RWPE1 (cell line): ENCODE results near the gene CYTH3.
A peak's percentile ranks its signal among the peaks of the same experiment; 100 is the strongest.

Experiments used
- CTCF ChIA-PET: fragments of 350-600 bp; sonication (Branson Sonifier 250); formaldehyde crosslinking; extraction: SDS; loops from one replicate; lab custom pipeline; 2021; lab: Yijun Ruan, JAX
- POLR2A ChIA-PET: fragments of 400-600 bp; formaldehyde crosslinking; extraction: SDS; loops from one replicate; lab custom pipeline; 2020; ENCODE audit warnings: antibody characterized with exemption; ENCODE audit not compliant: low non-redundant PET; lab: Yijun Ruan, JAX
- DNase-seq: peaks from one replicate; pipeline ENCODE4 v3.0.0; 2012; ENCODE audit warnings: low spot score
- H3K27ac ChIP-seq: fragments of 450-650 bp; 2 replicates; pipeline ENCODE4 v1.5.1; 2017
- TF ChIP-seq, protein P1 (sequence below): fragments of 450-650 bp; conservative IDR thresholded peaks from 2 replicates; pipeline ENCODE4 v1.5.1; 2017; ENCODE audit warnings: low read depth, mild to moderate bottlenecking

Gene CYTH3

GRCh38 chr7:6291531-6291930 lies 19.1 kb upstream of the CYTH3 start:
- ChIA-PET CTCF (interaction anchor here (0.7 kb wide), 1 partner anchor 32 kb away, joined by 3 read pairs; no protein-coding TSS in a partner anchor), POLR2A (no interaction called here)
- TF ChIP-seq, protein P1, sequence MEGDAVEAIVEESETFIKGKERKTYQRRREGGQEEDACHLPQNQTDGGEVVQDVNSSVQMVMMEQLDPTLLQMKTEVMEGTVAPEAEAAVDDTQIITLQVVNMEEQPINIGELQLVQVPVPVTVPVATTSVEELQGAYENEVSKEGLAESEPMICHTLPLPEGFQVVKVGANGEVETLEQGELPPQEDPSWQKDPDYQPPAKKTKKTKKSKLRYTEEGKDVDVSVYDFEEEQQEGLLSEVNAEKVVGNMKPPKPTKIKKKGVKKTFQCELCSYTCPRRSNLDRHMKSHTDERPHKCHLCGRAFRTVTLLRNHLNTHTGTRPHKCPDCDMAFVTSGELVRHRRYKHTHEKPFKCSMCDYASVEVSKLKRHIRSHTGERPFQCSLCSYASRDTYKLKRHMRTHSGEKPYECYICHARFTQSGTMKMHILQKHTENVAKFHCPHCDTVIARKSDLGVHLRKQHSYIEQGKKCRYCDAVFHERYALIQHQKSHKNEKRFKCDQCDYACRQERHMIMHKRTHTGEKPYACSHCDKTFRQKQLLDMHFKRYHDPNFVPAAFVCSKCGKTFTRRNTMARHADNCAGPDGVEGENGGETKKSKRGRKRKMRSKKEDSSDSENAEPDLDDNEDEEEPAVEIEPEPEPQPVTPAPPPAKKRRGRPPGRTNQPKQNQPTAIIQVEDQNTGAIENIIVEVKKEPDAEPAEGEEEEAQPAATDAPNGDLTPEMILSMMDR = no peak
- no peak for DNase-seq
- peak overlapping the region; percentile 67; the same call in 1 of the 2 replicates for H3K27ac ChIP-seq

DNA sequence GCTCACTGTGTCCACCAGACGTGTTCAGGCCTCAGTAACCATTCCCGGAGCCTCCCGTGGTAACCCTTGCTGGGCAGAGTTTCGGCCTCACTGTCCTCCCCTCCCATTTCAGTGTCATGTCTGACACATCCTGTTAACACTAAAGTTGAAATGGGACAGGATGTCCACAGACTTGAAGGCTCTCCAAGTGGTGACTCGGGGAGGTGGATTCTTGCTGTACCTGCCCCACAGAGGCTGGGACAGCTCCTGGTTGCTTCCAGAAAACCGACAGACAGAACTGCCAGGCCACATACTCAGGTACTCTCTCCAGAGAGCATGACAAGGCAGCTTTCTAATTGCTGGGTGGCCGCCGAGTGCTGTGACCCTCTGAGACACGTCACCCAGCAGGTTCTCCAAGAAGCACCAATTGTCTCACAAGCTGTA lies 17.9 kb upstream of the CYTH3 start:
- no peak for DNase-seq
- ChIA-PET CTCF (interaction anchor here (0.5 to 0.6 kb wide), 2 partner anchors 20 to 42 kb away, joined by 3 read pairs; no protein-coding TSS in a partner anchor), POLR2A (no interaction called here)
- peak overlapping the region; percentile 67 for H3K27ac ChIP-seq
- TF ChIP-seq, protein P1 = no peak

DNA sequence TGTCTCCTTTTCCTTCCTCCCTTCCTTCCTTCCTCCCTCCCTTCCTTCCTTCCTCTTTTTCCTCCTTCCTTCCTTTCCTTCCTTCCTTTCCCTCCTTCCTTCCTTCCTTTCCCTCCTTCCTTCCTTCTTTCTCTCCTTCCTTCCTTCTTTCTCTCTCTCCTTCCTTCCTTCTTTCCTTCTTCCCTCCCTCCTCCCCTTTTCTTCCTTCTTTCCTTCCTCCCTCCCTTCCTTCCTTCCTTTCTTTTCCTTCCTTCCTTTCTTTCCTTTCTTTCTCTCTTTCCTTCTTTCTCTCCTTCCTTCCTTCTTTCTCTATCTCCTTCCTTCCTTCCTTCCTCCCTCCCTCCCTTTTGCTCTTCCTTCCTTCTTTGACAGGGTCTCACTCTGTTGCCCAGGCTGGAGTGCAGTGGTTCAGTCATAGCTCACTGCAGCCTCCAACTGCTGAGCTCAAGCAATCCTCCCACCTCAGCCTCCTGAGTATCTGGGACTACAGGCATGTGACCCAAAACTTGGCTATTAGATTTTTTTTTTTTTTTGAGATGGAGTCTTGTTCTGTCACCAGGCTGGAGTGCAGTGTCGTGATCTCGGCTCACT lies 15.9 kb upstream of the CYTH3 start:
- H3K27ac ChIP-seq = no peak overlapping the region; the same call in 1 of the 2 replicates
- CTCF ChIA-PET = interaction anchor here (0.6 kb wide), 1 partner anchor 135 kb away, joined by 6 read pairs; no protein-coding TSS in a partner anchor
- TF ChIP-seq, protein P1 = no peak
- no peak for DNase-seq
- POLR2A ChIA-PET = no interaction called here

DNA sequence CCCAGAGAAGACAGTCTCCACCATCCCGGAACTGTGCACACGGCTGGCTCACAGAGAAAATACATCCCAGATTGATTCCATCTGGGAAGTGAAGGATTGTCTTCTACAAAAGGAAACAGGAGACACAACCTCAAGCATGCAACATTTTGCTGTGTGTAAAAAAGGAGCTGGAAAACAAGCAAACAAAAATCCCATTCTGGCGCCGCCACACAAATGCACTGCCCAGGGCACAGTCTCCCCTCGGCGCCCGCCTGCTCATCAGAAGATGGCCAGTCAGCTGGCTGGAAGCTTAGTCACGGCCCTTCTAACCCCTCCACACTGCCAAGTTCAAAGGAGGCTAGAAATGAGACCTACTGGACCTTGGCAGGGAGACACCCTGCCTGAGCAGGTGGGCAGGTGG lies 14.1 kb upstream of the CYTH3 start:
- peak overlapping the region; percentile 48 for H3K27ac ChIP-seq
- POLR2A ChIA-PET = no interaction called here
- TF ChIP-seq, protein P1 = no peak
- CTCF ChIA-PET = no interaction called here
- DNase-seq = no peak

- TF ChIP-seq, protein P1 = no peak
- POLR2A ChIA-PET = no interaction called here
- peak; percentile 32 for DNase-seq
- CTCF ChIA-PET = interaction anchor here (0.6 to 0.7 kb wide), 3 partner anchors 15 to 58 kb away, joined by 3 to 4 read pairs (median 3); no protein-coding TSS in a partner anchor
- peak overlapping the region; percentile 100 for H3K27ac ChIP-seq
Observed at GRCh38 chr7:6284461-6285360, 12.3 kb upstream of the CYTH3 start.

DNA sequence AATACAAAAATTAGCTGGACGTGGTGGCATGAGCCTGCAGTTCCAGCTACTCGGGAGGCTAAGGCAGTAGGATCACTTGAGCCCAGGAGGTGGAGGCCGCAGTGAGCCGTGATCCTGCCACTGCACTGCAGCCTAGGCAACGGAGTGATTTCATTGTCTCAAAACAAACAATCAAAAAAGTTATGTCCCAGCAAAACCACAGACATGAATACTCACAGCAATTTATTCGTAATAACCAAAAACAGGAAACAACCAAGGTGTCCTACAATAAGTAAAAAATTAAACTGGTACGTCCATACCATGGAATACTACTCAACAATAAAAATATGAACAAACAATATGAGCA lies 11.6 kb upstream of the CYTH3 start:
- POLR2A ChIA-PET = interaction anchor here (0.6 to 0.7 kb wide), 2 partner anchors 13 to 22 kb away, joined by 3 to 10 read pairs; no protein-coding TSS in a partner anchor
- CTCF ChIA-PET = interaction anchor here (0.6 to 0.8 kb wide), 2 partner anchors 23 to 37 kb away, joined by 4 read pairs; no protein-coding TSS in a partner anchor
- TF ChIP-seq, protein P1 = no peak
- no peak for DNase-seq
- peak overlapping the region; percentile 100 for H3K27ac ChIP-seq

GRCh38 chr7:6283391-6284054 lies 11.1 kb upstream of the CYTH3 start:
- CTCF ChIA-PET = interaction anchor here (0.6 to 0.8 kb wide), 3 partner anchors 17 to 123 kb away, joined by 3 to 4 read pairs (median 4); no protein-coding TSS in a partner anchor
- H3K27ac ChIP-seq = peak overlapping the region; percentile 100
- DNase-seq = peak; percentile 45
- POLR2A ChIA-PET = interaction anchor here (0.6 to 0.7 kb wide), 2 partner anchors 12 to 22 kb away, joined by 3 to 10 read pairs; no protein-coding TSS in a partner anchor
